HUES6 (cell line): ENCODE measurements around the gene CXXC5.

Experiments
- H3K27ac ChIP-seq: 2 replicates; pipeline ENCODE4 v1.7.0; 2013; ENCODE audit warnings: low read depth, mild to moderate bottlenecking, low read length, inconsistent platforms
- H3K27me3 ChIP-seq: 2 replicates; pipeline ENCODE4 v1.6.1; 2013; ENCODE audit warnings: low read length; ENCODE audit not compliant: control insufficient read depth, insufficient read depth
- H3K36me3 ChIP-seq: 2 replicates; pipeline ENCODE4 v1.6.1; 2013; ENCODE audit warnings: low read length; ENCODE audit not compliant: control insufficient read depth, insufficient read depth
- H3K4me1 ChIP-seq: 2 replicates; pipeline ENCODE4 v1.6.1; 2013; ENCODE audit warnings: low read length; ENCODE audit not compliant: control insufficient read depth, insufficient read depth
- H3K4me3 ChIP-seq: 2 replicates; pipeline ENCODE4 v1.5.1; 2013; ENCODE audit warnings: low read depth, low read length
- H3K9ac ChIP-seq: one replicate; pipeline ENCODE4 v1.6.1; 2013; ENCODE audit warnings: mild to moderate bottlenecking, low read length
- H3K9me3 ChIP-seq: 2 replicates; pipeline ENCODE4 v1.6.1; 2013; ENCODE audit warnings: low read depth, low read length; ENCODE audit not compliant: control insufficient read depth, insufficient read depth

Gene CXXC5

GRCh38 chr5:139699351-139699750 is 51.2 kb downstream of the CXXC5 start:
- H3K9me3 ChIP-seq, result no peaks in the 10 kb centered on the region
- H3K36me3 ChIP-seq, result no peaks in the 10 kb centered on the region
- peaks cover 52% of the 10 kb centered on the region for H3K4me1 ChIP-seq
- no peaks in the 10 kb centered on the region for H3K27me3 ChIP-seq
- no peak overlapping the region; the same call in 1 of the 2 replicates for H3K27ac ChIP-seq
- no peak overlapping the region for H3K9ac ChIP-seq
- no peak overlapping the region for H3K4me3 ChIP-seq

- H3K9ac ChIP-seq, result peak overlapping the region; percentile 59
Observed at GRCh38 chr5:139700711-139701055, 52.5 kb downstream of the CXXC5 start.

GRCh38 chr5:139701056-139701741 is 53.0 kb downstream of the CXXC5 start:
- Histone ChIP-seq H3K36me3 (no peaks in the 10 kb centered on the region), H3K27ac (peak overlapping the region; percentile 21; the same call in 1 of the 2 replicates), H3K27me3 (no peaks in the 10 kb centered on the region), H3K4me1 (peaks cover 53% of the 10 kb centered on the region), H3K9me3 (no peaks in the 10 kb centered on the region), H3K9ac (peak overlapping the region; percentile 59), H3K4me3 (peak overlapping the region; percentile 27; the same call in 1 of the 2 replicates)

More at GRCh38 chr5:139700711-139701055, 52.5 kb downstream of the CXXC5 start:
- Histone ChIP-seq H3K36me3 (no peaks in the 10 kb centered on the region), H3K27ac (peak overlapping the region; percentile 21; the same call in 1 of the 2 replicates), H3K4me3 (peak overlapping the region; percentile 27; the same call in 1 of the 2 replicates), H3K9me3 (no peaks in the 10 kb centered on the region), H3K4me1 (peaks cover 53% of the 10 kb centered on the region), H3K27me3 (no peaks in the 10 kb centered on the region)

GRCh38 chr5:139702548-139702947 is 54.4 kb downstream of the CXXC5 start:
- Histone ChIP-seq H3K27me3 (no peaks in the 10 kb centered on the region), H3K36me3 (no peaks in the 10 kb centered on the region), H3K27ac (no peak overlapping the region), H3K9ac (no peak overlapping the region), H3K4me3 (no peak overlapping the region), H3K9me3 (no peaks in the 10 kb centered on the region), H3K4me1 (peaks cover 50% of the 10 kb centered on the region)

- Histone ChIP-seq H3K27me3 (no peaks in the 10 kb centered on the region), H3K9ac (no peak overlapping the region), H3K36me3 (no peaks in the 10 kb centered on the region), H3K4me1 (peaks cover 46% of the 10 kb centered on the region), H3K4me3 (no peak overlapping the region), H3K27ac (no peak overlapping the region), H3K9me3 (no peaks in the 10 kb centered on the region)
Observed at GRCh38 chr5:139704748-139705147, 56.6 kb downstream of the CXXC5 start.

GRCh38 chr5:139705191-139705590 is 57.0 kb downstream of the CXXC5 start:
- no peaks in the 10 kb centered on the region for H3K9me3 ChIP-seq
- no peak overlapping the region for H3K4me3 ChIP-seq
- no peak overlapping the region for H3K9ac ChIP-seq
- H3K27me3 ChIP-seq, result no peaks in the 10 kb centered on the region
- H3K4me1 ChIP-seq, result peaks cover 48% of the 10 kb centered on the region
- no peaks in the 10 kb centered on the region for H3K36me3 ChIP-seq
- H3K27ac ChIP-seq, result no peak overlapping the region

- Histone ChIP-seq H3K27me3 (no peaks in the 10 kb centered on the region), H3K4me3 (no peak overlapping the region), H3K27ac (no peak overlapping the region), H3K36me3 (no peaks in the 10 kb centered on the region), H3K4me1 (peaks cover 45% of the 10 kb centered on the region), H3K9me3 (no peaks in the 10 kb centered on the region), H3K9ac (no peak overlapping the region)
Observed at GRCh38 chr5:139705655-139706587, 57.8 kb downstream of the CXXC5 start.

- Histone ChIP-seq H3K9me3 (no peaks in the 10 kb centered on the region), H3K9ac (no peak overlapping the region), H3K27ac (no peak overlapping the region), H3K4me1 (peaks cover 47% of the 10 kb centered on the region), H3K4me3 (no peak overlapping the region), H3K36me3 (no peaks in the 10 kb centered on the region), H3K27me3 (peaks cover 10% of the 10 kb centered on the region)
Observed at GRCh38 chr5:139707445-139708003, 59.4 kb downstream of the CXXC5 start.

- Histone ChIP-seq H3K4me3 (peak overlapping the region; percentile 52), H3K9me3 (no peaks in the 10 kb centered on the region), H3K27ac (peak overlapping the region; percentile 73; the same call in 1 of the 2 replicates), H3K27me3 (peaks cover 14% of the 10 kb centered on the region), H3K4me1 (peaks cover 51% of the 10 kb centered on the region), H3K9ac (peak overlapping the region; percentile 61), H3K36me3 (no peaks in the 10 kb centered on the region)
Observed at GRCh38 chr5:139708434-139708861, 60.3 kb downstream of the CXXC5 start.

GRCh38 chr5:139708877-139709581 is 60.9 kb downstream of the CXXC5 start:
- Histone ChIP-seq H3K27ac (peak overlapping the region; percentile 73; the same call in 1 of the 2 replicates), H3K27me3 (peaks cover 14% of the 10 kb centered on the region), H3K4me1 (peaks cover 51% of the 10 kb centered on the region), H3K36me3 (no peaks in the 10 kb centered on the region), H3K9ac (peak overlapping the region; percentile 93), H3K4me3 (peak overlapping the region; percentile 52), H3K9me3 (no peaks in the 10 kb centered on the region)
